Large intestine (tissue), 3 donors: Measurements from ENCODE around the gene CDH1. TPM values are rescaled to one million over a fixed set of nuclear protein-coding genes. Genes with fewer than 3 reads are reported as not detected.

Experiments used
- DNase-seq, 2 donors: peaks; one replicate each; pipeline versions ENCODE4 v3.0.0 to v3.0.0-alpha.2; 2013
- H3K27ac ChIP-seq: one replicate; pipeline ENCODE4 v1.5.1; 2013; ENCODE audit warnings: low read length
- H3K27me3 ChIP-seq: 2 replicates; pipeline ENCODE4 v1.6.1; 2013; ENCODE audit warnings: low read length; ENCODE audit not compliant: control insufficient read depth, insufficient read depth
- H3K36me3 ChIP-seq: 2 replicates; pipeline ENCODE4 v1.6.1; 2013; ENCODE audit warnings: low read length; ENCODE audit not compliant: control insufficient read depth, insufficient read depth
- H3K4me1 ChIP-seq: one replicate; pipeline ENCODE4 v1.6.1; 2013; ENCODE audit warnings: low read length; ENCODE audit not compliant: control insufficient read depth, insufficient read depth
- H3K4me3 ChIP-seq: one replicate; pipeline ENCODE4 v1.5.1; 2013; ENCODE audit warnings: low read length
- H3K9me3 ChIP-seq: one replicate; pipeline ENCODE4 v1.6.1; 2013; ENCODE audit warnings: mild to moderate bottlenecking, low read depth, low read length, moderate library complexity; ENCODE audit not compliant: control insufficient read depth
- WGBS: methylation state at CpG from one replicate; pipeline ENCODE4 v1.1.5; 2013; ENCODE audit warnings: low lambda C conversion rate; ENCODE audit not compliant: insufficient coverage; 5-methylcytosine and 5-hydroxymethylcytosine counted together
- polyA plus RNA-seq: library from polyadenylated mRNA; unstranded; fragments of 120-200 nt; gene quantifications from one replicate; pipeline ENCODE4 v1.2.1, GENCODE V29; 2013

Gene CDH1
- polyA plus RNA-seq, 1 donor = 341 TPM

GRCh38 chr16:68772871-68773270, 35.8 kb downstream of the CDH1 start:
- Histone ChIP-seq H3K4me1 (no peaks in the 10 kb centered on the region), H3K9me3 (no peaks in the 10 kb centered on the region), H3K27me3 (no peaks in the 10 kb centered on the region), H3K36me3 (peaks cover 26% of the 10 kb centered on the region), H3K4me3 (no peak overlapping the region), H3K27ac (no peak overlapping the region)
- no peak for DNase-seq
- WGBS = 100% methylated on average over 1 of the region's 2 CpGs

DNA sequence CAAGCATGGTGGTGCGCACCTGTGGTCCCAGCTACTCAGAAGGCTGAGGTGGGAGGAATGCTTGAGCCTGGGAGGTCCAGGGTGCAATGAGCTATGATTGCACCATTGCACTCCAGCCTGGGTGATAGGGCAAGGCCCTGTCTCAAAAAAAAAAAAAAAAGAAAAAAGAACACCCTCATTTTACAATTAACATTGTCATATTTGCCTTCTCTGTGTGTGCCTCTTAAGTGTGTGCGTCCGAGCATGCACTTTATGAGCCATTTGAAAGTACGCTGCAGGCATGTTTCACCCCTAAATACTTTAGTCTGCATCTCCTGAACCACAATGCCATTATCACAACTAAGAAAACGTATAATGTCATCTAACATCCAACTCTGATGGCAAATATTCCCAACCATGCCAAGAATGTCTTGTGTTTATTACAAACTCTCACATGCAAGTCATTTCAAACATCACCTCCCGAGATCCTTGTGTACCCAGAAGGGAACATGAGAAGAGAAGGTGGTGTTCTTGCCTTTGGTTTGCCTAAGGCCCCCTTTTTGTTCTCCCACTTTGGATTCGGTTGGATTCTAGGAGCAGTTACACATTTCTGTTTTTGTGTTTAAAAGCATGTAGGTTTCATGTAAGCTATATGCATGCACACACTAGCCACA, 38.0 kb downstream of the CDH1 start:
- H3K27me3 ChIP-seq = no peaks in the 10 kb centered on the region
- H3K4me1 ChIP-seq = peaks cover 12% of the 10 kb centered on the region
- no peaks in the 10 kb centered on the region for H3K9me3 ChIP-seq
- peaks cover 35% of the 10 kb centered on the region for H3K36me3 ChIP-seq
- no CpG with 5 or more reads among the region's 7 CpGs for WGBS
- no peak for DNase-seq
- H3K27ac ChIP-seq = no peak overlapping the region
- H3K4me3 ChIP-seq = no peak overlapping the region

GRCh38 chr16:68776821-68777485, 39.9 kb downstream of the CDH1 start:
- no peak for DNase-seq
- H3K27me3 ChIP-seq = no peaks in the 10 kb centered on the region
- H3K27ac ChIP-seq = no peak overlapping the region
- H3K36me3 ChIP-seq = peaks cover 41% of the 10 kb centered on the region
- no CpG with 5 or more reads among the region's 6 CpGs for WGBS
- peaks cover 12% of the 10 kb centered on the region for H3K4me1 ChIP-seq
- H3K4me3 ChIP-seq = no peak overlapping the region
- no peaks in the 10 kb centered on the region for H3K9me3 ChIP-seq

DNA sequence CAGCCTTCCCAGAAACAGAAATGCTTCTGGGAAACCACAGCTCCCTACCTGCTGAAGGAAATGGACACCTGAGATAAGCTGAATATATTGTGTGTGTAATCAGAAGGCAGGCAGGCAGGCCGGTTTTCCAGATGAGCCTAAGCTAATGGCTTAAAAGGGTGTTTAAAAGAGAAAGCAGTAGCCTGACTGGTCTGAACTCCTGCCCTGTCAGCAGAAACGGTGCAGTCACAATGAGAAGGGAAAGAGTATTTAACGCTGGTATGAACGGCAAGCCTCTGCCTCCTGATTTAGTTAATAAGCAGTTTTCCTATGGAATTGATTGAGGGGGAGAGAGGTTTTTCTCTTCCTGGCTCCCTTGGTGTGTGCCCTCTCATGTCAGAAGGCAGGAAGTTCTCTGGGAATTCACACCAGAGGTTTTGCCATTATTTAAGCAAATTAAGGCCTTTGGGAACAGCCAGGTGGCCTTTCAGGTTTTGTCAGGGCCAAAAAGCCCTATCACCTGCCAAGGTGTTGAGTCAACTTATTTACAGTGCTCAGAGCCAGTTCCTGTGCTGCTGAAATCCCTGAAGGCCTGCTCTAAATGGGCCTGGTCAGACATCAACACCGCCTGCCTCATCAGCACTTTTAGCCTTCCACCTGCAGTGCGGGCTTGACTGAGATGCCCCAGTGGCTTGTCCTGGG, 41.6 kb downstream of the CDH1 start:
- no peaks in the 10 kb centered on the region for H3K27me3 ChIP-seq
- no peaks in the 10 kb centered on the region for H3K9me3 ChIP-seq
- H3K4me3 ChIP-seq = no peak overlapping the region
- H3K36me3 ChIP-seq = peaks cover 37% of the 10 kb centered on the region
- WGBS = no CpG with 5 or more reads among the region's 6 CpGs
- peak; percentile 72 to 87 for DNase-seq
- peaks cover 18% of the 10 kb centered on the region for H3K4me1 ChIP-seq
- H3K27ac ChIP-seq = peak overlapping the region; percentile 78

DNA sequence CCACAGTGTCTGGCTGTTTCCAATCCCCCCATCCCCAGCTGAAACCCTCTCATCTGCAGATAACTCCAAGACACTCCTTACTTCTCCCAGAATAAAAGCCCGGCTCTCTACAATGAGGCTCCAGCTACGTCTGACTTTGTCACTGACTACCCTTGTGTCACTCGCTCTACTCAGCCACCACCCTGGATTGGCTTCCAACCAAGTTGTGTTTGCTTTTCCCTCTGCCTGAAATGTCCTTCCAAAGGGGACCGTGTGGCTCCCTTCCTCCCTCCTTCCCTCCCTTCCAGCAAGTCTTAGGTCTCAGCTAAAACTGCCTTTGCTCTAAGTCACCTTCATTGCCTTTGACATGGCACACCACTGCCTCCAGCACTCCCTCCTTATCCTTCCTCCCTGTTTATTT, 42.8 kb downstream of the CDH1 start:
- no peak for DNase-seq
- no peaks in the 10 kb centered on the region for H3K27me3 ChIP-seq
- H3K4me3 ChIP-seq = no peak overlapping the region
- peaks cover 18% of the 10 kb centered on the region for H3K4me1 ChIP-seq
- WGBS = 40% methylated on average over 1 of the region's 4 CpGs
- H3K27ac ChIP-seq = no peak overlapping the region
- H3K36me3 ChIP-seq = peaks cover 37% of the 10 kb centered on the region
- no peaks in the 10 kb centered on the region for H3K9me3 ChIP-seq

DNA sequence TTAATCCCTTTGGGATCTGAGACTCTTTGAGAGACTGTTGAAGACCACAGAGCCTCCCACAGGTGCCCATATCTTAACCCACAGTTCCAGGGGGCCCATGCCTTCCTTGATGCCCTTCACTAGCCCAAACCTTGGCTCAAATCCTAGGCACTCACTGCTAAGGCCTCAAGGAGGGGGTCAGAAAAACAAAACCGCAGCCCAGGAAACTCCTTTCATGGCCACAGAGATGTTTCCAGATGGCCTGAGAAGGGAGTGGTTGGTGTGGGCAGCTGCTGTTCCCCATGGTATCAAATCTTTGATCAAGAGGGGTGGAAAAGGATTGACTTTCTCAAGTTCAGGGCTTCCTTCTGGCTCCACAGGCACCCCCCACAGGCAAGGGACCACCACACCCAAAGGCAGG, 44.7 kb downstream of the CDH1 start:
- peaks cover 27% of the 10 kb centered on the region for H3K4me1 ChIP-seq
- WGBS = no CpG with 5 or more reads among the region's 1 CpG
- no peaks in the 10 kb centered on the region for H3K9me3 ChIP-seq
- H3K27ac ChIP-seq = no peak overlapping the region
- DNase-seq = no peak
- H3K36me3 ChIP-seq = peaks cover 40% of the 10 kb centered on the region
- H3K27me3 ChIP-seq = no peaks in the 10 kb centered on the region
- no peak overlapping the region for H3K4me3 ChIP-seq

DNA sequence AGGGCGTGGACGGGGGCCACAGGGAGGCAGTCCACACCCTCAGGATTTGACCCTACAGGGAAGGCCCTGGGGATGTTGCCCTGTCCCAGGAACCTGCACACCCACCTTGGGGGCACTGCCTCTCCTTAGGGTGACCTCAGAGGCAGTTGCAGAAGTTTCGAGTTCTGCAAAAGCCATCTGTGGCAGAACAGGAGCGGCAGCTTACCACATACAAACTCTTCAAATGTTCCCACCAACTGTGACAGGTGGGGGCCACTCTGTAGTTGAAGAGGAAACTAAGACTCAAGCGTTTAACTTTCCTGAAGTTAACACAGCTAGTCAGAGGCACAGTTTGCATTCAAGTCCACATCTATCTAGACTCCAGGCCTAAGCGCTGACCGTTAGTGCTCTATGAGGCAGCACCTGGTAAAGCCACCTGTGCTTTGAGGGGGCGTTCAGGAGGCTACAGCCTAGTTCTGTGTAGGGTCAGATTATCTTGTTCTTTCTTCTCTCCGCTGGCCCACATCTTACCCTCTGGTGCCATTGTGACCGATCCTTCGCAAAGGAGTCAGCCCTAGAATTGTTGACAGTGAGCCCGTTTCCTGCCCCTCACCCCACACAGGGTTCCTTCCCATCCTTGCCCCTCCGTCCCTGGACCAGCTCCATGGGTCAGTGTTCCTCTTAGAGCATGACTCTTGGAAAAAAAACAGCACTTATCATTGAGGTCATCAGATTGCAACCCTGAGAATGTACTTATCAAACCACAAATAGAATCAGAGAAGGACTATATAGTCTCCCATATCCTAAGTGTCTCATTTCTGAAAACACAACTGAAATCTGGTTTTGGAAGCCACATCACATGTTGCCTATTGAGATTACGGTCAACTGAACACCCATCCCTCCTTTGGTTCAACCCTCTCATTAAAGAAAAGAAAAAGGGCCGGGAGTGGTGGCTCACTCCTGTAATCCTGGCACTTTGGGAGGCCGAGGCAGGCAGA, 45.4 kb downstream of the CDH1 start:
- Histone ChIP-seq H3K36me3 (peaks cover 38% of the 10 kb centered on the region), H3K4me1 (peaks cover 32% of the 10 kb centered on the region), H3K27ac (no peak overlapping the region), H3K9me3 (no peaks in the 10 kb centered on the region), H3K27me3 (no peaks in the 10 kb centered on the region), H3K4me3 (no peak overlapping the region)
- DNase-seq = no peak
- no CpG with 5 or more reads among the region's 16 CpGs for WGBS

DNA sequence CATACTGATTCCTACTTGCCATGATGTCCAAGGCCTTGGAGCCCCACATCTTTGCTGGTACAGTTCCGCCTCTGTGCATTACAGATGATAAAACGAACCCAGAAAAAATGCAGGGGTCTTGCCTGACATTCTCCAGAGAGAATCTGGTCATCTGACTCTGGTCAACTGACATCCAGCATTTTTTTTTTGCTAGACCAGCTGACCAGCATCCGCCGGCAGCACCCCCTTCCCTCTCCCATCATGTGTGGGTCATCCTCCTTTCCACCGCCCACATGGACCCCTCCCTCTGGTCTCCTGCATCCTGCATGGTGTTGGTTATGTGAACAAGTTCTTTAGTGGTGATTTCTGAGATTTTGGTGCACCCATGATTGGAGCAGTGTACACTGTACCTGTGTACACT, 47.1 kb downstream of the CDH1 start:
- no CpG with 5 or more reads among the region's 5 CpGs for WGBS
- H3K4me1 ChIP-seq = peaks cover 21% of the 10 kb centered on the region
- no peak overlapping the region for H3K4me3 ChIP-seq
- H3K27me3 ChIP-seq = no peaks in the 10 kb centered on the region
- H3K36me3 ChIP-seq = peaks cover 38% of the 10 kb centered on the region
- DNase-seq = no peak
- H3K27ac ChIP-seq = no peak overlapping the region
- no peaks in the 10 kb centered on the region for H3K9me3 ChIP-seq

DNA sequence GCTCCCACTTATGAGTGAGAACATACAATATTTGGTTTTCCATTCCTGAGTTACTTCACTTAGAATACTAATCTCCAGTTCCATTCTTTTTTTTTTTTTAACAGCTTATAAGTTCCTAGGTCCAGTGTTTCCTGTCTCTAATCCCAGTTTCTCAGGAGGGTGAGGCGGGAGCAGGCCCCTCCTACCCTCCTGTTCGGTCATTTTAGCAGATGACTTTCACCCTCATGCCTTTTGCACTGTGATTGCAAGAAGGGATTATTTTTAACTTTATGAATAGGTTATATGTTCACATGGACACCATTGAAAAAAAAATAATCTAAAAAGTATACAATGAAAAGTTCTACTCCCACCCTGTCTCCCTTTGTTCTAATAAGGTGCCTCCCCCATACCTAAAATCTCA, 47.6 kb downstream of the CDH1 start:
- 80% methylated on average over 1 of the region's 2 CpGs for WGBS
- peaks cover 39% of the 10 kb centered on the region for H3K36me3 ChIP-seq
- peaks cover 24% of the 10 kb centered on the region for H3K4me1 ChIP-seq
- H3K4me3 ChIP-seq = no peak overlapping the region
- H3K9me3 ChIP-seq = no peaks in the 10 kb centered on the region
- no peak overlapping the region for H3K27ac ChIP-seq
- H3K27me3 ChIP-seq = no peaks in the 10 kb centered on the region
- no peak for DNase-seq

DNA sequence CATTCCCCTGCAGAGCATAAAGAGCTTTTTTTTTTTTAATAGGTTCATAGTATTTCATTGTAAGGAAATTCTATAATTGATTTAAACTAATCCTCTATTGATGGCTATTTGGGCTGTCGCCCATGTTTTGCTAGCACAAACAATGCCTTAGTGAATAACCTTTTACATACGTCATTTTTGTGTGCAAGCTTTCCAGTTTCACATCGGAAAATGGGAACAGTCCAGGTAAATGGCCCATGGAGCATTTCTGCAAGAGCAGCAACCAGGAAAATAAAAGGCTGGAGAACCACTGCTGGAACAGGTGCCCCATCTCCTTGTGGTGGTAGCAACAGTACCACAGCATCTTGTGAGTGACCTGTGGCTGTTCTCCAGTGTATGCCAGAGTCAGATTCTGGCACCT, 48.6 kb downstream of the CDH1 start:
- no CpG with 5 or more reads among the region's 3 CpGs for WGBS
- Histone ChIP-seq H3K4me3 (no peak overlapping the region), H3K9me3 (no peaks in the 10 kb centered on the region), H3K36me3 (peaks cover 31% of the 10 kb centered on the region), H3K27ac (no peak overlapping the region), H3K27me3 (no peaks in the 10 kb centered on the region), H3K4me1 (peaks cover 33% of the 10 kb centered on the region)
- DNase-seq = no peak
